ENCODE results near the gene DYNLT5. TPM values are rescaled to one million over a fixed set of nuclear protein-coding genes. Genes with fewer than 3 reads are reported as not detected.

DYNLT5 gene, protein sequence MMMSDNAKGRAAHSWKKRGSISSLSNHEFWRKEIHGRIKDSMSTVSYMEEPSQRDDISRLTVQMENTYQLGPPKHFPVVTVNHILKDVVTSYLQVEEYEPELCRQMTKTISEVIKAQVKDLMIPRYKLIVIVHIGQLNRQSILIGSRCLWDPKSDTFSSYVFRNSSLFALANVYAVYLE
- 0.61 and 2.8 TPM in 2 replicates for total RNA-seq

DNA sequence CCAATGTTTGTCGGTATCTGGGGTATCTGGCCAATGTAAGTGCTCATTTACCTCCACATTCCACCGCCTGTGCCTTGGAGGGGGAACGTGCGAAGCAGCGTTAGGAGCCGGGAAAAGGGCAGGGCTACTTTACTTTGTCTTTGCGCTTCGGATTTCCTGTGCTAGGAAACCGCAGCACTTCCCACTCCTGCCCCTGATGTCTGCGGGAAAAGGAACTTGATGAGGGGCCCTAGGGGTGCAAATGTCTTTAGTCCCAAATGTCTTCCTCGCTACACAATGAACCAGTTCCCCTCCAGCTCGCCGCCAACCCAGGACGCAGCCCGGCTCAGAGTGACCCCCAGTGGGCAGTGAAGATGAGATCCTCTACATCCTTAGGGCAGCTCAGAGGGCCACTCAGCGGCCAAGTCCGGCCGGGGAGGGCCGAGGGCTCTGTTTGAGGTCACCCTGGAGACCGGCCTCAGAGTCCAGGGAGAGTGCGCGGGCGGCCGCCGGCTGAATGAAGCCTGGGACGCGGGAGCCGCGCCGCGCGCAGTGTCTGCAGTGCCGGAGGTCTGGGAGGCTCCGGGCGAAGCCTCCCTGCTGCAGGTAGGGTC lies at the start of gene DYNLT5:
DYNLT5 (plus strand) TSS at position 460 of the 593 bp plus-strand sequence. CDS start 2,200 bp downstream, outside the sequence.

Other genes starting within 250 kb of the DYNLT5 start
- 50.0 and 57.8 TPM in 2 replicates for gene SGIP1, start 218.3 kb upstream of the DYNLT5 start, total RNA-seq
- not detected in 2 replicates for gene INSL5, start 48.8 kb downstream of the DYNLT5 start, total RNA-seq
- gene DNAI4, start 172.4 kb downstream of the DYNLT5 start, total RNA-seq = 11.0 and 12.5 TPM in 2 replicates
- 42.3 and 52.6 TPM in 2 replicates for gene MIER1, start 172.5 kb downstream of the DYNLT5 start, total RNA-seq